Mammary epithelial cell (primary cell): ENCODE data around the gene HOXB7.

Source experiments
- CTCF ChIP-seq, 2 donors: IDR thresholded peaks in 1 of 2; conservative IDR thresholded peaks in 1 of 2; 2 replicates each; pipeline ENCODE4 v1.5.1; 2011 to 2012; ENCODE audit warnings: inconsistent platforms in 2 of 2, low read length in 2 of 2, mild to moderate bottlenecking in 2 of 2, control low read depth in 1 of 2, low read depth in 1 of 2; ENCODE audit not compliant: insufficient read depth in 1 of 2; ENCODE audit errors: extremely low read depth in 1 of 2
- EZH2 ChIP-seq: IDR thresholded peaks from 2 replicates; pipeline ENCODE4 v1.6.1; 2012; ENCODE audit warnings: low read length, inconsistent platforms, borderline replicate concordance

DNA sequence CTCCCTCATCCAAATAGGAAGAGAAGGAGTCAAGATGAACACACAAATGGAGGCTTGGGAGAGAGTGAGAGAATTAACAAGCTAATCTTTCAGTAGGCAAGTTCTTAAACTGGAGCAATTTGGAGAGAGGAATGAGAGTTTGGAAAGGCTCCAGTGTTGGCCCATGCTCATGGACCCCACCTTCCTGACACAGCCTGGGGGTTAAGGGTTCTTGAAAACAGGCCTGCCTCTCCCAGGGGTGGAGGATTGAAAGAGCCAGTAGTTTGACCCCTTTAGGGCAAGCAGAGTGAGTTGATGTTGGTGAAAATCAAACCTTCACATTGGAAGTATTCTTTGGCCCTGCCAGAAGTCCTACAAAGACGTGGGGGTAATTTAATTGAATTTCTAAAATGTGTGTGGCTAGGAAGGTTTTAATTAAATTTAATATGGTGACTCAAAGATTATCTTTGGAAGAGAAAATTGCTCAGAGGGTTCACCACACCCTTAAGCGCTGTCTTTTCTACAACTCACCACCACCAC lies 26.5 kb downstream of the HOXB7 start:
- TF ChIP-seq CTCF (conservative IDR thresholded peaks at IDR 0.05 in 1 of 2, IDR thresholded peaks at IDR 0.05 in 1 of 2; ENCODE audit: extremely low read depth in 1 of 2, insufficient read depth in 1 of 2, low read depth in 1 of 2, low read length in 2 of 2) (no peak), EZH2 (no peak)
